ENCODE measurements around the gene ME2.
A peak's percentile ranks its signal among the peaks of the same experiment; 100 is the strongest.
"Not testable (repeated sequence)": the region's sequence is repeated elsewhere in the genome, so short reads cannot be mapped to it uniquely, and the experiment has no call there.

ME2 gene

DNA sequence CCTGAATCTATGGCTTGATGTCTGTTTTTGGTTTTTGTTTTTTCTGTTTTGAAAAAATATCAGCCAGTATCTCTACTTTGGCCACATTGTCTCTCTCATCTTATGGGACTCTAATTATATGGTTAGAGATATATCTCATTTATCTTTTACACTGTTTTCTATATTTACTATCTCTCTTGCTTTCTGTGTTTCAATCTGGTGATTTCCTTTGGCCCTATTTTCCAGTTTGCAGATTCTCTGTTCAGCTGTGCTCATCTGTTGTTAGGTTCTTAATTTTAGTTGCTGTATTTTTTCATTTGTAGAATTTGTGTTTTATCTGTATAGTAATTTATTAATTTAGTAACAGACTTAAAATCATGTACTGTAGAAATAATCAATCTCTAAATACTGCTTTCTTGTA is 47.6 kb downstream of the ME2 start:
- DNase-seq = no peak

DNA sequence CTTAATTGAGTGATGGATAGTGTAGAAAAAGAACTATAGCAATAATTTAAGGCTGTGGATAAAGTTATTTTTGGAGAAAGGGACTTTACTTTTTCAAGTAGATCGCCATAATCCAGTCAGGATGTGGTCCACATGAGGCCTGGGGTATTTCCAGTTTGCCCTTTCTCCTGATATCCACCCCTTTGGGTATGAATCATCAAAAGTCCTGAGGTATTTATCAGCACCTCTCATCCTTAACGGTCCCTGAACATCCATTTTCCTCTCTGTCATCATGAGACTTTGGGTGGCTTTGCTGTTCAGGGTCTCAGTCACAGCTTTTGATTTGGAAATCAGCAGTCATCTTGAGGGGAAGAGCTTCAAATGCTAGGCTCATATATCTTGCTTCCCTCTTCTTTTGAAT is 49.6 kb downstream of the ME2 start:
- no peak for DNase-seq

DNA sequence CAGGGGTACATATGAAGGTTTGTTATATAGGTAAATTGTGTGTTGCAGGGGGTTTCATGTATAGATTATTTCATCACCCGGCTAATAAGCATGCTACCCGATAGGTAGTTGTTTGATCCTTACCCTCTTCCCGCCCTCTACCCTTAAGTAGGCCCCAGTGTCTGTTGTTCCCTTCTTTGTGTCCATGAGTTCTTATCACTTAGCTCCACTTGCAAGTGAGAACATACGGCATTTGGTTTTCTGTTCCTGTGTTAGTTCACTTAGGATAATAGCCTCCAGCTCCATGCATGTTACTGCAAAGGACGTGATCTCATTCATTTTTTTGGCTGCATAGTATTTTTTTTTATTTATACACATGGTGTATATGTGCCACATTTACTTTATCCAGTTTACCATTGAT is 54.8 kb downstream of the ME2 start:
- DNase-seq = no peak

DNA sequence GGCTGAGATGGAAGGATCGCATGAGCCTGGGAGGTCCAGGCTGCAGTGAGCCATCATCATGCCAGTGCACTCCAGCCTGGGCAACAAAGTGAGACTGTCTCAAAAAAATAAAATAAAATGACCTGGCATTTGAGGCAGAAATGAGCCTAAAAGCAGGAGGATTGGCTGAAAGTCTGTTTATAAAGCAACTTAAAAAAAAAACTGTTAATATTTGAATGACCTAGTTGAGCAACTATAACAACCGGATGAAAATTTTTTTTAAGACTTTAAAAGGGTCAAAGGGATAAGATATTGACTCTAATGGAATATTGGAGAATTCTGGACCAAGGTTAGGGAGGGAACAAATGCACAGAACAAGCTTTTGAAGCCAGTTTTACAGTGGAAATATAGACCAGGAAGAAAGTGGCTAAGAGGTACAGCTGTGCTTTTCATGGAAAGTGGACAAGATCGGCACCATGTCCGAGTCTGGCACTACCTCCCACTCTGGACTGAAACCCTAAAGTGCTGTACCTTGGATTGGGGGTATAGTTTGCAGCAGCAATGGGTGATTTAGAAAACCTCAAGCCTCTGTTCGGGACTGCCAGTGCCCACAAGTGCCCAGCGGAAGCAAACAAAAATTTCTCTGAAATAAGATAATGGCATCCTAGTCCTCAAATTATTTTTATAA is 55.8 kb downstream of the ME2 start:
- DNase-seq = no peak

DNA sequence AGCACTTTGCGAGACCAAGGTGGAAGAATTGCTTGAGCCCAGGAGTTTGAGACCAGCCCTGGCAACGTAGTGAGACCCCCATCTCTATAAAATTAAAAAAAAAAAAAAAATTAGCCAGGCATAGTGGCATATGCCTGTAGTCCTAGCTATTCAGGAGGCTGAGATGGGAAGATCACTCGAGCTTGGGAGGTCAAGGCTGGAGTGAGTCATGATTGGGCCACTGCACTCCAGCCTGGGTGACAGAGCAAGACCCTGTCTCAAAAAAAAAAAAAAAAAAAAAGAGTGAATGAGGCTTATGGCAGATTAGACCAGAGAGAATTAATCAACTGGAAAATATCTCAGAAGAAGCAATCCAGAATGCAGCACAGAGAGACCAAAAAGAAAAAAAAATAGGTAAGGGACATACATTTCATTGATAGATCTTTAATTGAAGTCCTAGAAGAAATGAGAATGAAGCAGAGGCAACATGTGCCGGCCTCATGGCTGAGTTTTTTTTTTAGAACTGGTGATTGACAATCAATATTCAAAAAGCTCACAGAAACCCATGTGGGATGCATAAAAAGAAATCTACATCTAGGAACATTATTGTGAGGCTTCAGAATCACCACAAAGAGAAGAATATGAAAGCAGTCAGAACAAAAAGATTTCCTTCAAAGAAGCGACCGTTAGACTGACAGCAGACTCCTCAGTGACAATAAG is 56.7 kb downstream of the ME2 start:
- DNase-seq = no peak

DNA sequence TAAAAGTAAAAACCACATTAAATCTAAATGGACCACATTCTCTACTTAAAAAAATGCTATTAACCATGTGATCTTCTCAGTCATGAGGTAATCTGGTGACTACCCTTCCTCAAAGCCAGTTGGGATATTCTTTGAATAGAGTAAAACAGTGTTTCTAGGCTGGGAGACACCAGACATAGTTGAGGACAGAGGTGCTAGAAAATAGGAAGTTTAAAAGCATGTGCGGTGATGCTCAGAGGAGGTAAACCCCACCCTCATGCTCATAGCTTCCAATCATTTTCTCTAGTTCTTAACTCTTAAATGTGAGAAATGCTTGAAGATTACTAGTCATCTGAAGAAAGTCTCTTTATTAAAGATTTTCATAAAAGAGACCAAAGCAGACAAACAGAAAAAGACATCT is 58.3 kb downstream of the ME2 start:
- no peak for DNase-seq

DNA sequence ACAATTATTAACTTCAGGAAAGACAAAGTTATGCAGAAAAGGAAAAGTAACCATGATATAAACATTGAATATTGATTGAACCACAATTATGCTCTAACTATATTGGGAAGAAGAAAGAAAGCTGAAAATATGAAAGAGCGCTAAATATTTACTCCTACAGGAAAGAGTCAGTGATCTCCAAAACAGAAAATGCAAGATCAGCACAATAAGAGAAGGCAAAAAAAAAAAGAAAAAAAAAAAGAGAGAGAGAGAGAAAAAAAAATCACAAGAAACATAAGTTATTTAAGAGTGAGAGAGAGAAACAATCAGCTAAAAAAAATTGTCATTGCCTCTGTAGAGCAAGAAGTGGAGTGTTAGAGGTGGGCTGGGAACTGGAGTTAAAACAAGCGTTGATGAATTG is 60.0 kb downstream of the ME2 start:
- no peak for DNase-seq

DNA sequence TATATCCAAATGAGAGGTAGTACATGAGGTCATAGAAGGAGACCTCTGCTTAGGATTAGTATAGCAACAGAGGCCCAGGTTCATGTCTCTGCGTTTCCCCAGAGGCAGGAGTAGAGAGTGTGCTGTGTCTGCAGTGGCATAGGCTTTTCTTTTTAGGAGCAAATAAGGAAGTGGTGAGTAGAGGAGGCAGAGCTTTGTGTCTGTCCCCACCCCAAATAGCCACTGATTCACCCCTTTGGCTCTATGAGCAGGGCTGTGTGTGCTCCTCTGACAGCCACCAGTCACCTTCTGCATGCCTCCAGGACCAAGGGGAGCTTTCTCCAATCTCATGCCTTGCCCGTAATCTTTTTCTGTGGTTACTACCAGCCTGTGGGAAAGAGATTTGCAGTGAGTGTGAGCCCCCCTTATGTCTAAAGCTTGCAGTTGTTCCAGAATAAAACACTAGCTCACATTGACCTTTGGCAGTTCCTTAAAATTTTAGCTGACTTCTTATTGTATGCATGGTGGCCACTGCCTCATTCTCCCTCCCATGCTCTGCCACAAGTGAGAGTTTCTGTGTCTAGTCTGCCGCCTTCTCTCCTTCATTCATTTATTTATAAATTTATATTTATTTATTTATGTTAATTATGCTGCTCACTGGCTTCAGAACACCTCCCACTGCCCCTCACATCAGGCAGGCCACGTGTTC is 65.5 kb downstream of the ME2 start:
- no peak for DNase-seq

DNA sequence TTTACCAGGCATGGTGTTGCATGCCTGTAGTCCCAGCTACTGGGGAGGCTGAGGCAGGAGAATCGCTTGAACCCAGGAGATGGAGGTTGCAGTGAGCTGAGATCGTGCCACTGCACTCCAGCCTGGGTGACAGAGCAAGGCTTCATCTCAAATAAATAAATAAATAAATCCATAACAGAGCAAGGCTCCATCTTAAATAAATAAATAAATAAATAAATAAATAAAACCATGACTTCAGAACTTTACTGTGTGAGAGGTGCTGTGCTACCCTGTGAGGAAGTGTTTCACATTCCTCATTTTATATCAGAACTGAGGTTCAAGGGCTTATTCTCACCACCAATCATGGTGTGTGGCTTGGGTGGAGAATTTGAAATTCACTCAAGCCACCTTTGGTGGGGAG is 67.0 kb downstream of the ME2 start:
- DNase-seq = not testable (repeated sequence)

DNA sequence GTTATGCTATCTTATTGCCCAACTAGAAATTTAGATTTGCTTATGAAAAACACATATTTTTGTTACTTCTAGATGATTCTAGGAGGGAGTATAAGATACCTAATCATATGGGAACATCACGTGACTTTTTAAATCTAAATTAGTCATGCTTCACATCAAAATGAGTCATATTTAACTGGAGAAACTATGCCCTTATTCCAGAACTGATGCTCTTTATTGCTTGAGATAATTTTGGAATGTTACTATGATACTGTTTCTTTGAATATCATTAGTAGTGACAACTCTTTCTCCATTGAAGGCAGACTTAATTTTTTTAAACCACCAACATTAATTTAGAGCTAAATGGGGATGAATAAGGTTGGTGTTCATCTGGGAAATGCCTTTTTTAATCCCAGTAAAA is 69.0 kb downstream of the ME2 start:
- no peak for DNase-seq

DNA sequence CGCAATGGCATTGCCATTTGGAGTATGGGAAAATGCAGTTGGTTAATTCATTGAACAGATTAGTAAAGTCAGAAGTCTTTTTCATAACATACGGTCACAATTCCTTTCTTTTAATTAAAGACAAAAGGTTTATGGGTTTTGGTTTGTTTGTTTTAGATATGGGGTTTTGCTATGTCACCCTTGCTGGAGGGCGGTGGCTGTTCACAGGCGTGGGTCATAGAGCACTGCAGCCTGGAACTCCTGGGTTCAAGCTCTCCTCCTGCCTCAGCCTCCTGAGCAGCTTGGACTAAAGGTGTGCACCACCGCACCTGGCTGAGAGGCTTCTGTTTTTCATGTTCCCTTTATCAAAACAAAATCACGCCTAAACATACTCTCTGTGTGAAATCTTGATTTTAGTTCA is 70.3 kb downstream of the ME2 start:
- DNase-seq = no peak

DNA sequence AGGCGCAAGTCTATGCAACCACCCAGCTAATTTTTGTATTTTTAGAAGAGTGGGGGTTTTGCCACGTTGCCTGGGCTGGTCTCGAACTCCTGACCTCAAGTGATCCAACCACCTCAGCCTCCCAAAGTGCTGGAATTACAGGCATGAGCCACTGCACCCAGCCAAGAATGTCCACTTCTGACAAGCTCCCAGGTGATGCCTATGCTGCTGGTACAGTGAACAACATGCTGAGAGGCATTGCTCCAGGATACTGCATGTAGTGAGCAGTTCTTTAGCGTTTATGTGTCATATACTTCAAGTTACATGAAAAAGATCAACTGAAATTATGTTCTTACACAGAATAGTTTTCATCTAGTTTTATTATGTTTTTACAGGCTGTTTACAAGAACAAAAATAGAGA is 71.7 kb downstream of the ME2 start:
- no peak for DNase-seq

DNA sequence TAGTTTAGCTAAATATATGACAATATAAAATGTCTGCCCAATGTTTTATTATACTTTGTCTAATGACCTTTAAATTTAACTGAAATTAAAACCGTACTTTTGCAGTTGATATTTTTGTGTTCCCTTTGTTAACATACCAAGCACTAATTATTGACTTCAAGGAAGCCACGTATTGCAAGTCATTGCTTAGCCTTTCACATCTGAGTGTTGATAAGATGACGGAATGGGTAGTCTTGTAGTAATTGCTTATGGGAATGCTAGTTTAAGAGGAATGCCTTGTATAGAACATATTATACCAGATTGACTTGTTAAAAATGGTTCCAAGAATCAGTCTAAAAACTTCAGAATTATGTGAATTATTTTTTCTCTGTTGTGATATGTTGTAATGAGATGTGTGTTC is 74.9 kb downstream of the ME2 start:
- DNase-seq = no peak

DNA sequence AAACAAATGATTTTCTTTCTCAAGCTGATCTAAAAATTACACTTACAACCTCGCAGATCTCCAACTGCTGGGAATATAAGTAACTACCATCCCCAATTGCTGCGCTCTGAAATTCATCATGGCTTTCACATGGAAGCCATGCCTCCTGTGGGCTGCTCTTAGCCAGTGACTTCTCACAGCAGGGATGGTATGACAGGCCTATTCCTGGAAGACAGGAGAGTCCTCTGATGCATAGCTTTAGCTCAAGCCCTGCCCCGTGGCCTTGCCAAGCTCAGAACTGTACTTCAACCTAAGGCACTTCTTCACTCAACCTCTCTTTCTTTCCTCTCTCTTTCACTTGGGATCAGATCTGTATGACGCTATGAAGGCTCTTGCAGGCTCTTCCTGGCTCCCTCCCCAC is 76.3 kb downstream of the ME2 start:
- no peak for DNase-seq

DNA sequence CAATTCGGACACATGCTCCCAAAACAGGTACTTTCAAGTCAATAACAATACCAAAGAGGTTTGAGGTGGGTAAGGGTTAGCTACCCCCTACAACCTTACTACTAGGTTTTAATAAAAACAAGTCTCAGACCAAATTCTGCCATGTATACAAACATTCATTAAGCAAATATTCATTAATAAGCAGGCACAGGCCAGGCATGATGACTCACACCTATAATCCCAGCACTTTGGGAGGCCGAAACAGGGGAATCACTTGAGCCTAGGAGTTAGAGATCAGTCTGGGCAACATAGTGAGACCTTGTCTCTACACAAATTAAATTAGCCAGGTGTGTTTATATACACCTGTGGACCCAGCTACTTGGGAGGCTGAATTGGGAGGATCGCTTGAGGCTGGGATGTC is 77.2 kb downstream of the ME2 start:
- DNase-seq = no peak

DNA sequence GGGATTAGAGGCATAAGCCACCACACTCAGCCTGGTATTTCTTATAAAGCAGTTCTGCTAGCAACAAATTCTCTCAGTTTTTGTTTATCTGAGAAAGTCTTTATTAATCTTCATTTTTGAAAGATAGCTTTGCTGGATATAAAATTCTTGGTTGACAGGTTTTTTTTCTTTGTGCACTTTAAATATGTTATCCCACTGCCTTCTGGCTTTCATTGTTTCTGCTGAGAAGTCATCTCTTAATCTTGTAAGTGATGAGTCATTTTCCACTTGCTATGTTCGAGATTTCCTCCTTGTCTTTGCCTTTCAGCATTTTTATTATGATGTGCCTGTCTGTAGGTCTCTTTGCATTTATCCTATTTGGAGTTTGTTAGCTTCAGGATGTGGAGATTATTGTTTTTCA is 83.1 kb downstream of the ME2 start:
- no peak for DNase-seq

DNA sequence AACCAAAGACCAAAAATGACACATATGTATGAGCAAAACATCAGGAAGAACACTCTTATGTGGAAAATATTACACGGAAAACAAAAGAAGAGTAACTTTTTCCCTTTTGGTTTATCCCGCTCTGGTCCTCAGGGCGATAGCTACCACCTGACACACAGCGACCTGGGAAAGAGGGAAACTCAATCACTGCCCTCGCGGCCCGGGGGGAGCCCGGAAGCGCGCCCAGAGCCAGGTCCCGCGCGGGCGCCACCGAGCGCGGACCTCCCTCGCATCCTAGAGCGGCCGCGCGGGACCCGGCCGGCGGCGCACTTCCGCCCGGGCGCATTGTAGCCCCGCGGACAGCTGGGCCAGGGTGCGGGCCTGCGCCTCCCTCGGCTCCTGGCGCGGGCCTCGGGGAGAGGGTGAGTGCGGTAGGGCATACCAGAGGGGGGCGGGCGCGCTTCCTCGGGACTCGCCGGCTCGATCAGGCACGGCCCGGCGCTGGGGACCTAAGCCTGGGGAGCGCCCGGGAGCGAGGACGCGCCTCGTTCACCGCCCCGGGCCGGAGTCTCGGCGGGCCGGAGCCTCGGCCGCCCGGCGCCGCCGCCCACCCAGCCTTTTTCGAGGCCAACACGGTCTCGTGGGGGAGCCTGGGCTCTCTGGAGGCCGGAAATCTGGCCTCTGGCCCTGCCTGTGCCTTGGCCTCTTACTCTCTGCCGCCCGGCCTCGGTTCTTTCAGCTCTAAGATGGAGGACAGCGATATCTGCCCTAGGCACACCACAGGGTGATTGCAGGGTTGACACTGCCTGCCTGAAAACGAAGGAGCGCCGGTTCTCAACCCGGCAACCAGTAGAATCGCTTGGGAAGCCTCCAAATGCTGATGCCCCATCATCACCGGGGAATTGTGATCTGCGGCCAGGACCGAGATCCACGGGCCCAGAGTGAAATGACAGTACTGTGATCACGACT is 89.1 kb downstream of the ME2 start, which contains the start of gene ELAC1:
ELAC1 (plus strand) TSS at position 327 of the 948 bp plus-strand sequence. CDS start 6,365 bp downstream, outside the sequence.
- peak; percentile 87 to 97 (median 95) for DNase-seq

DNA sequence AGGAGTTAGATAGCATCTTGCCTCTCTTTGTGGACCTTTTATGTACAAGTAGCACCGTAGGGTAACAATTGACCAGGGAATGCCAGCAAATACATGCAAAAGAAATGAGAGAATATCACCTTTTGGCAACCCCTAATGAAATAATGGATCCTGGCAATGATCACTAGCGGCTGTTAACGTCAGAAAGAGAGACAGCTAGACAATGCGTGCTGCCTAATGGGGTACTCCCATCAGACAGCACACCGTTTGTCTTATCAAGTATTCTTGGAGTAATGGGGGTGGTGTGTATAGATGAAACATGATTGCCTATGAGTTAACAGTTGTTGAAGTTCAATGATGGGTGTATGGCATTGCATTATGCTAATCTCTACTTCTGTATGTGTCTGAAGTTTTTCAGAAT is 90.5 kb downstream of the ME2 start:
- DNase-seq = peak in 1 of 3 experiments; percentile 59

DNA sequence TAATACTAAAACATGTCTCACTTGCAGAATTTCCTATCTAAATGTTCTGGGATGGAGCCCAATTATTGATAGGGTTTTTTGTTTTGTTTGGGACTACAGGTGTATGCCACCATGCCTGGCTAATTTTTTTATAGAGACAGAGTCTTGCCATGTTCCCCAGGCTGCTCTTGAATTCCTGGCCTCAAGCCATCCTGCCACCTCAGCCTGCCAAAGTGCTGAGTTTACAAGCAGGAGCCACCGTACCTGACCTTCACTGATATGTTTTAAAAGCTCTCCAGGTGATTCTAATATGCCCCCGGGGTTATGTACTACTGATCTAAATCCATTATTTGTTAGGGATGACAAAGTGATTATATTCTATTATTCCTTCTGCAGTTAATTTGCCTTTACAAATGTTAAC is 91.1 kb downstream of the ME2 start:
- DNase-seq = peak in 2 of 3 experiments; percentile 54 to 82

DNA sequence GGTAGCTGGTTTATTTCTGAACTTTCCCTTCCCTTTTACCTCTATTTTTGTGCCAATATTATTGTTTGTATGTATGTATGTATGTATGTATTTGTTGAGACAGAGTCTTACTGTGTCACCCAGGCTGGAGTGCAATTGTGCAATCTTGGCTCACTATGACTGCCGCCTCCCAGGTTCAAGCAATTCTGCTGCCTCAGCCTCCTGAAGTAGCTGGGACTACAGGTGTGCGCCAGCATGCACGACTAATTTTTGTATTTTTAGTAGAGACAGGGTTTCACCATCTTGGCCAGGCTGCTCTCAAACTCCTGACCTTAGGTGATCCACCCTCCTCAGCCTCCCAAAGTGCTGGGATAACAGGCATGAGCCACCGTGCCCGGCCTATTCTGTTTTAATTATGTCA is 93.5 kb downstream of the ME2 start:
- not testable (repeated sequence) for DNase-seq

DNA sequence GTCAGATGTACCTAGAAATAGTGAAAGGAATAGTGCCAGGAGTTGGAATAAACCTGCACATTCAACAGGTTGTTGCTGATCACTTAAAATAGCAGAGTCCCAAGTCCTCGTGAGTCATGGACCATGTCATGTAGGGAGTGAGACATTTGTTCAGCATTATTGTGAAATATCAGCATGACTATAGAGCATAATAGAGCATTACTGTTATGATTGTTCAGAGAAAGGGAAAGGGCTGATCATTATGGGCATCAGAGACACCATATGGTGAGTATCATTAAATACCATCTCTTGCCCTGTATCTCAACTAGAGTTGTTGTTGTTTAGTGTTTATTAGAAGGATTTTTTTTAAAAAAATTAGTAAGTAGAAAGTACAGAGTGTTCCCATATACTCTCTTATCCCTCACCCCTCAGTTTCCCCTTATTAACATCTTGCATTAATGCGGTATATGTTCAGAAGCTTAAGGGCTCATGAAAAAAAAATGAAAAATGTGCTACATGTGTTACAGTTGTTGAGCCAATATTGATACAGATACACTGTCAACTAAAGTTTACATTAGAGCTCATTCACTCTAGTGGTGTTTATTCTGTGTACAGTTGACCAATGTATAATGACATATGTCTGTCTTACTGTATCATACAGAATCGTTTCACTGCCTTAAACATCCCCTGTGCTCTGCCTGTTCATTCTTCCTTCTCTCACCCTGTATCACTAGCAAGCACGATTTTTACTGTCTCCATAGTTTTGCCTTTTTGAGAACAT is 94.6 kb downstream of the ME2 start:
- DNase-seq = no peak

All from NCI-H1417 (cell line).